GM18505 (cell line): Measurements from ENCODE around the gene CPA1.

ENCODE experiments used
- ATAC-seq: cut with Tn5 transposase; IDR thresholded peaks from one replicate; pipeline ENCODE4 v1.9.1; 2021; ENCODE audit not compliant: unreplicated experiment
- POLR2A ChIP-seq: IDR thresholded peaks from 4 replicates; pipeline ENCODE4 v1.6.1; 2011; ENCODE audit warnings: borderline replicate concordance; ENCODE audit not compliant: insufficient read depth, insufficient read length; ENCODE audit errors: extremely low read depth

Gene CPA1

DNA sequence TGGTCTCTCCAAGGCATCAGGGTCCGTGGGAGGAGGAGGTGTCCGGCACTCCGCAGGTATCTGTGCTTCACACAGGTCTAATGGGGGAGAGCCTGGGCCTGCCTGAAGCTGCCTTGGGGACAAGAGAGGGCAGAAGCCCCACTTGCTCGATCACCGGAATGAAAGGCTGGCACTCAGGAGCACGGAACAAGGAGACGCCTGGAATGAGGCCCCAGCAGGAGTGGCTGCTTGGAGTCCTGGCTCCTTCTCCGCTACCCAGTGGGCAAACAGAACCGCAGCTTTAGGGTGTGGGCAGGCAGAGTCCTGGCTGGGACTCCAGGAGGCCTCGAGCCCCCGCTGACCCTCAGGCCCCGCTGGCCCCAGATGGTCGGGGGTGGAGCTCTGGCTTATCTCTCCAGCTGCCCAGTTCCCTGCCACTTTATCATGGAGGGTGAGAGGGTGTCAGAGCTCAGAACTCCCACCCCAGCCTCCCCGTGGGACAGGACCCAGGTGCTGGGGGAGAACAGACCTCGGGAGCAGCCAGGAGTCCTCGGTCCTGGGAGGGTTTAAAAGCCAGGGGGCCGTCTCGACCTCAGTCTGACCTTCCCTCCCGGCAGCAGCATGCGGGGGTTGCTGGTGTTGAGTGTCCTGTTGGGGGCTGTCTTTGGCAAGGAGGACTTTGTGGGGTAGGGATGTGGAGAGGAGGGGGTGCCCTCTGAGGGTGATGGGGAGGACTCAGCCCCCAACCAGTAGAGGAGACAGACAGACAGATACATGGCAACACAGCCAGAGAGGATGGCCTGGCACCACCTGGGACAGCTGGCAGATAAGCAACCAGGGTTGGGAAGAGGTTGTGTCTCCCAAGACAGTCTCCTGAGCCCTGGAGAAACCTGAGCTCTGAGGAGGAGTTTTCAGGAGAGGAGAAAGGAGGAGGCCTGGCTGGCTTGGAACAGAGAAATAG lies at the start of gene CPA1:
Gene CPA1 (plus strand): TSS at position 574 of the 940 bp plus-strand sequence. CDS start 27 bp downstream, at position 601.
- no peak for ATAC-seq
- TF ChIP-seq POLR2A = no peak

- ATAC-seq = no peak
- TF ChIP-seq POLR2A = no peak
Observed at GRCh38 chr7:130332259-130333053, 47.8 kb upstream of the CPA1 start.

GRCh38 chr7:130333832-130334231 lies 46.5 kb upstream of the CPA1 start:
- no peak for ATAC-seq
- no peak for TF ChIP-seq POLR2A

DNA sequence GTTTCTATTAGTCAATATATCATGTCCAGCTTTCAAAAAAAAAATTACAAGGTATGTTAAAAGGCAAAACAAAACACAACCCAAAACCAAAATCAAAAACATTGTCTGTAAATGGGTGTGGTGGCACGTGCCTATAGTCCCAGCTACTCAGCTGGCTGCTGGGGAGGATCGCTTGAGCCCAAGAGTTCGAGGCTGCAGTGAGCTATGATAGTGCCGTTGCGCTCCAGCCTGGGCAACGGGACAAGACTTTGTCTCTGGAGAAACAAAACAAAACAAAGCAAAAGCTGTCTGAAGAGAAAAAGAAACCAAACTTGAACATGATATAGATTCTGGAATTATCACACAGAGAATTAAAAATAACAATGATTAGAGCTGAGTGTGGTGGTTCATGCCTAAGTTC lies 46.0 kb upstream of the CPA1 start:
- no peak for TF ChIP-seq POLR2A
- ATAC-seq = no peak

GRCh38 chr7:130337410-130337971 lies 42.8 kb upstream of the CPA1 start:
- no peak for ATAC-seq
- TF ChIP-seq POLR2A = no peak

DNA sequence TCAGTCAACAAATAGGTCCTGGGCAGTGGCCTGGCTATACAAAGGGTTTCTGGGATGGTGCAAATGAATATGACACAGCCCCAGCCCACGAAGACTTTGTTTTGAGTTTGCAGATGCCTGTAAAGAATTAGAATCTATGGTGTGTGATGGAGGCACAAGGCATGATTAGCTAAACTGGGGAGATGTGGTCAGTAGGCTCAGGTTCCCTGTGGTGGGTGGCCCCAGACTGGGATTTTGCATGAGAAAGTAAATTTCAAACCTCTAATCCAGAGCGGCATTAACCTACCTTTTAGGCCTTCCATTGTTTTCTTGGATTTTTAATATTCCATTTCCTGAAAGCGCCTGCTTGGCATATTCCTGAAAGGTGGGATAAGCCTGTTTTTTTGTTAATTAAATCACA lies 42.1 kb upstream of the CPA1 start:
- no peak for ATAC-seq
- no peak for TF ChIP-seq POLR2A

- no peak for TF ChIP-seq POLR2A
- ATAC-seq = no peak
Observed at GRCh38 chr7:130341882-130342281, 38.4 kb upstream of the CPA1 start.

DNA sequence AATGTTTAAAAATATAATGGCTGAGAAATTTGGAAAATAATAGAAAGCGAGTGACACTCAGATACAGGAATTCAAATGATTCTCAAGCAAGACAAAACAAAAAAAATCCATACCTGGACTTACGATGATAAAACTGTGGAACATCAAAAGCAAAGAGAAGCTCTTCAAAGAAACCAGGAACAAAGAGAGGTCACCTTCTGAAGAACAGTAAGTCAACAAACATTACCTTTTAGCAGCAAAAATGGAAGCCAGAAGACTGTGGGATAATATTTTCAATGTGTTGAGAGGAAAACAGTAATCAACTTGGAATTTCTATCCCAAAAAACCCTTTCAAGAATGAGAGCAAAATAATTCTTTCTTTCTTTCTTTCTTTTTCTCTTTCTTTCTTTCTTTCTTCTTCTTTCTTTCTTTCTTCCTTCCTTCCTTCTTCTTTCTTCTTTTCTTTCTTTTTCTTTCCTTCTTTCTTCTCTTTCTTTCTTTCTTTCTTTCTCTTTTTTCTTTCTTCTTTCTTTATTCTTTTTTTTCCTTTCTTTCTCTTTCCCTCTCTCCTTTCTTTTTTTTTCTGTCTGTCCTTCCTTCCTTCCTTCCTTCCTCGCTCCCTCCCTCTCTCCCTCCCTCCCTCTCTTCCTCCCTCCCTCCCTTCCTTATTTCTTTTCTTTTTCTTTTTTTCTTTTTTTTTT lies 37.5 kb upstream of the CPA1 start:
- ATAC-seq = no peak
- TF ChIP-seq POLR2A = no peak

DNA sequence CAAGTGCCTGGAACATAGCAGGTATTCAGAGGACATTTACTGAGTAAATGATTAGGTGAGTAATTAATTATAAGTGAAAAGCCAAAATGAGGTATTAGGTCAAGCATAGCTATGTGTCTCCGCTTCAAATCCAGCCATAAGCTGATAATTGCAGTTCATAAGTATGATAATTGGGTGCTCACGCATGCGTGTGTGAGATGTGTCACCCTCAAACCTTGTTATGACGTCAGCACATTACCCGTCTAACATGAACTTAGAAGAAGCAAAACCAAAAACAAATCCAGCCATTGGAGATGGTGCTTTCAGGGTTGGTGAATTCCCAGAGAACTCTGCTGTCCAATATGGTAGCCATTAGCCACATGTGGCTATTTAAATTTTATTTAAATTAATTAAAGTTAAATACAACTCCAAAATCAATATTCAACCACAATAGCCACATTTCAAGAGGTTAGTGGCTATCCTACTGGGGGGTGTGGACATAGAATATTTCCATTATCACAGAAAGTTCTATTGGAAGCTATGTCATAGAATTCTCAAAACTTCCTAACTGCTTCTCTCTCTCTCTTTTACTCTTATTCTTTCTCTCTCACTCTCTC lies 35.9 kb upstream of the CPA1 start, which contains the start of gene CPA5:
Gene CPA5 (plus strand): TSS at position 546 of the 596 bp plus-strand sequence. CDS start 1,670 bp downstream, outside the sequence.
- no peak for ATAC-seq
- TF ChIP-seq POLR2A = no peak

GRCh38 chr7:130345136-130345535 lies 35.2 kb upstream of the CPA1 start:
- TF ChIP-seq POLR2A = no peak
- no peak for ATAC-seq

DNA sequence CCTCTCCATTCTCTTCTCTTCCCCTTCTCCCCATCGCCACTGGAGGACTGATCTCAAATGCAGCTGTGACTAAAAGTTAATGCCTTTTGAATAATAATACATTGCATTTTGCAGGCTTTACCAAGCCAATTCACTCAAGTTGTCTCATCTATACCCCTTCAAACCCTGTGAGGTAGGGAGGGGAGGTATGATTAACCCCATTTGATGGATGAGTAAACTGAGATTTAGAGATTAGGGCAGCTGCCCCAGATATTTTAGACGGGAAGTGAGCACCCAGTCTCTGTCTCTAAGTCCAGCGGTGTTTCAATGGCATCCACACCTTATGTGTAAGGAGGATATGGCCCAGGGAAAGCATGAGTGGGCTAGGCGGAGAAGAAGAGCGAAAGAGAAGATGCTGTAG lies 34.6 kb upstream of the CPA1 start:
- ATAC-seq = no peak
- no peak for TF ChIP-seq POLR2A

GRCh38 chr7:130346177-130346905 lies 34.0 kb upstream of the CPA1 start:
- no peak for TF ChIP-seq POLR2A
- ATAC-seq = no peak
